Fibroblast of lung (primary cell): ENCODE data around the gene CALY.

Experiments used
- CTCF ChIP-seq, 2 donors: IDR thresholded peaks in 1 of 2; conservative IDR thresholded peaks in 1 of 2; 1 replicate in 1 of 2; 2 replicates in 1 of 2; pipeline ENCODE4 v1.5.1; 2011 to 2012; ENCODE audit warnings: low read length in 2 of 2, control low read depth in 1 of 2, inconsistent platforms in 1 of 2, low read depth in 1 of 2, mild to moderate bottlenecking in 1 of 2
- EZH2 ChIP-seq: IDR thresholded peaks from 2 replicates; pipeline ENCODE4 v1.5.1; 2012; ENCODE audit warnings: low read length, control low read depth, mild to moderate bottlenecking; ENCODE audit errors: missing control alignments

- TF ChIP-seq CTCF (conservative IDR thresholded peaks at IDR 0.05 in 1 of 2, IDR thresholded peaks at IDR 0.05 in 1 of 2; ENCODE audit: low read depth in 1 of 2, low read length in 2 of 2), result no peak
- no peak for TF ChIP-seq EZH2
These were observed 21.6 kb upstream of the CALY start for GRCh38 chr10:133358162-133358924.
